Right atrium auricular region (tissue), 2 donors: Measurements from ENCODE around the gene SWSAP1. TPM values are rescaled to one million over a fixed set of nuclear protein-coding genes. Genes with fewer than 3 reads are reported as not detected.

ENCODE experiments used
- DNase-seq: peaks from one replicate; pipeline ENCODE4 v3.0.0-alpha.2; 2019; ENCODE audit warnings: low spot score
- H3K27ac ChIP-seq, 2 donors: fragments of 200-600 bp; sonication (generic); 1 replicate in 1 of 2; 2 replicates in 1 of 2; pipeline ENCODE4 v1.5.1; 2016 to 2019
- H3K27me3 ChIP-seq, 2 donors: fragments of 200-600 bp; sonication (generic); one replicate each; pipeline versions ENCODE4 v1.5.1 to v1.6.0; 2017 to 2019
- H3K36me3 ChIP-seq: fragments of 200-600 bp; sonication (generic); one replicate; pipeline ENCODE4 v1.5.1; 2016
- H3K4me1 ChIP-seq, 2 donors: fragments of 200-600 bp; sonication (generic); one replicate each; pipeline versions ENCODE4 v1.5.1 to v1.6.0; 2017 to 2019
- H3K4me3 ChIP-seq, 2 donors: fragments of 200-600 bp; sonication (generic); 1 replicate in 1 of 2; 2 replicates in 1 of 2; pipeline ENCODE4 v1.5.1; 2017 to 2019; ENCODE audit warnings: mild to moderate bottlenecking in 1 of 2, moderate library complexity in 1 of 2
- H3K9me3 ChIP-seq, 2 donors: fragments of 200-600 bp; sonication (generic); one replicate each; pipeline ENCODE4 v1.5.1; 2019
- CTCF ChIP-seq, 2 donors: fragments of 200-600 bp; sonication (generic); IDR thresholded peaks; one replicate each; pipeline ENCODE4 v1.5.1; 2019; ENCODE audit warnings: antibody characterized with exemption in 2 of 2
- total RNA-seq, 2 donors: library from RNA; depleted of rRNA; stranded (reverse); fragments of >200 nt; gene quantifications; one replicate each; pipeline ENCODE4 v1.1.0, GENCODE V29; 2016

Gene SWSAP1
- total RNA-seq, 2 donors from 2014 or later: 0.44 to 1.5 TPM

GRCh38 chr19:11420429-11421370 lies 46.2 kb downstream of the SWSAP1 start:
- peaks cover 0 to 54% of the 10 kb centered on the region in 2 donors for H3K4me1 ChIP-seq

GRCh38 chr19:11421371-11422098 lies 47.1 kb downstream of the SWSAP1 start:
- no peaks in the 10 kb centered on the region for H3K9me3 ChIP-seq
- H3K4me3 ChIP-seq: peak overlapping the region; percentile 35 to 49
- TF ChIP-seq CTCF (IDR thresholded peaks at IDR 0.05): no peak
- no peaks in the 10 kb centered on the region for H3K36me3 ChIP-seq
- H3K4me1 ChIP-seq: peaks cover 0 to 54% of the 10 kb centered on the region in 2 donors
- H3K27ac ChIP-seq: peak overlapping the region; percentile 76 to 83
- peak; percentile 68 for DNase-seq
- peaks cover 6 to 7% of the 10 kb centered on the region in 2 donors for H3K27me3 ChIP-seq

More at GRCh38 chr19:11420429-11421370, 46.2 kb downstream of the SWSAP1 start:
- H3K27ac ChIP-seq: peak overlapping the region; percentile 76 to 83
- H3K27me3 ChIP-seq: peaks cover 6 to 7% of the 10 kb centered on the region in 2 donors
- no peak for TF ChIP-seq CTCF (IDR thresholded peaks at IDR 0.05)
- no peaks in the 10 kb centered on the region for H3K36me3 ChIP-seq
- peak; percentile 91 for DNase-seq
- no peaks in the 10 kb centered on the region for H3K9me3 ChIP-seq
- peak overlapping the region; percentile 35 to 49 for H3K4me3 ChIP-seq

GRCh38 chr19:11422163-11423065 lies 47.9 kb downstream of the SWSAP1 start:
- Histone ChIP-seq H3K27ac (peak overlapping the region; percentile 76 to 83), H3K9me3 (no peaks in the 10 kb centered on the region), H3K27me3 (peaks cover 6 to 7% of the 10 kb centered on the region in 2 donors), H3K4me1 (peaks cover 0 to 54% of the 10 kb centered on the region in 2 donors), H3K4me3 (peak overlapping the region; percentile 22 to 49), H3K36me3 (no peaks in the 10 kb centered on the region)
- peak; percentile 93 for DNase-seq
- no peak for TF ChIP-seq CTCF (IDR thresholded peaks at IDR 0.05)

GRCh38 chr19:11423164-11423790 lies 48.8 kb downstream of the SWSAP1 start:
- no peaks in the 10 kb centered on the region for H3K9me3 ChIP-seq
- H3K27me3 ChIP-seq: peaks cover 6 to 7% of the 10 kb centered on the region in 2 donors
- H3K36me3 ChIP-seq: no peaks in the 10 kb centered on the region
- H3K4me1 ChIP-seq: peaks cover 0 to 53% of the 10 kb centered on the region in 2 donors
- H3K4me3 ChIP-seq: no peak overlapping the region
- no peak overlapping the region for H3K27ac ChIP-seq
- no peak for TF ChIP-seq CTCF (IDR thresholded peaks at IDR 0.05)
- no peak for DNase-seq

- Histone ChIP-seq H3K4me3 (no peak overlapping the region), H3K27ac (no peak overlapping the region), H3K36me3 (no peaks in the 10 kb centered on the region), H3K27me3 (peaks cover under 1 to 3% of the 10 kb centered on the region in 2 donors), H3K4me1 (peaks cover 0 to 48% of the 10 kb centered on the region in 2 donors), H3K9me3 (no peaks in the 10 kb centered on the region)
- no peak for DNase-seq
- no peak for TF ChIP-seq CTCF (IDR thresholded peaks at IDR 0.05)
These were observed 49.3 kb downstream of the SWSAP1 start for GRCh38 chr19:11423791-11424181.
